IPS DF 4.7 (cell line): Measurements from ENCODE around the gene DACH1.

Experiments used
- DNase-seq: peaks from one replicate; pipeline ENCODE4 v3.0.0-alpha.2; 2013; ENCODE audit warnings: low spot score; ENCODE audit errors: extremely low read depth

The DACH1 gene

GRCh38 chr13:71629167-71629566 lies 237.8 kb downstream of the DACH1 start:
- DNase-seq = no peak

- no peak for DNase-seq
These were observed 240.4 kb downstream of the DACH1 start for GRCh38 chr13:71626421-71627117.

- no peak for DNase-seq
These were observed 241.3 kb downstream of the DACH1 start for GRCh38 chr13:71625694-71626093.

DNA sequence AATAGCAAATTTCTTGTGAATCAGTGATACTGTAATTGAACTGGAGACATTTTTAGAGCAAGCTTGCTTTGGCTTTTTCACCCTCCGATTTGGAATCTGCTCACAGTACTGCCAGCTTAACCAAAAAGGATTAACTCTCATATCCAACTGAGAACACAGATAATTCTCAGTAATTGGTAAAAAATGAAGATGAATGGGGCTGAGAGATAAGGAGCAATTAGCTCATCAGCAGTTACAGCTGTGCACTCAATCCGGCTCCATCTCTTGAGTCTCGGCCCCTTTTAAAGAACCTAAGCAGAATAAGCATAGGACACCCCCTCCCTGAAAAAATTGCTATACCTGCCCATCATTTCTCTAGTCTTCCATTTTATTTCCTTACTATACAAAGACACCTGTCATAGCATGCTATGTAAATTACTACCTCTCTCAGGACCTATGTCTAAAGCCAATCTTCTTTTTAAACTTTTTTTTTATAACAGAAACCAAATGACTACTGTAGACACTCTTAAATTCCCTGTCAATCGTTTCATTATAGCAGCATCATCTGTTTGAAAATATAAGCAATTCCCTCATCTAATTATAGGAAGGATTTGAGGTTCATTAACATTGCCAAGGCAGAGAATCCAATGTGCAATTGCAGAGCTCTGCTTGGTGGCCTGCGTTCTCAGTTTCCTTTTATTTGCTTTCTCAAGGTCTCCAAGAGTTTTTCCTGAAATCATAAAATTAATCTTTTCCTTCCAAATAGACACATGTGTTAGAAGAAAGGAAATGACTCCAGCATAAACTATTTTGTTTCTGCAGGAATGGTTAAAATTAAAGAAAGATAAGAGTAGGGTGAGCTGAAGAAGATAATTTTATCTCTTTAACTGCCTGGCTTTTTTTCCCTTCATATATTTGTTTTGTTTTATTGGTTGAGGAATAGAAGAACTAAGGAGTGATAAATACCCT lies 242.1 kb downstream of the DACH1 start:
- no peak for DNase-seq

GRCh38 chr13:71621174-71622124 lies 245.6 kb downstream of the DACH1 start:
- DNase-seq = no peak

- DNase-seq = no peak
These were observed 247.9 kb downstream of the DACH1 start for GRCh38 chr13:71619096-71619495.

DNA sequence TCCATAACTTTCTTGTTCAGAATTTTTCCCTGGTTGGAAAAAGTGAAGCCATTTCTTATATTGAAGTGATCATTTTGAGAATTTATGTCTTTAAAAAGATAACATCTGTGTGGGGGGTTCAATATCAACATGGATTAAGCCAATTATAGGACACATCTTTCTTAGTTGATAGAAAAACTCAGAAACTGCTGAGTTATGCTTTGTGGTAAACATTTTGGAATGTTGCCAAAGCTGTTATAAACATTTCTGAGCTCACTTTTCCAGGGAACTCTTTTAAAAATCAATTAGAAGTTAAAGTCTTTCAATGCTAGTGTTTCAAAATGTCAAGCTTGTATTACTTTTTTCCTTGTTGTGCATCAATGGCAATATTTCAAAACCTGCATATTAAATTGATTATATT lies 248.8 kb downstream of the DACH1 start:
- no peak for DNase-seq

DNA sequence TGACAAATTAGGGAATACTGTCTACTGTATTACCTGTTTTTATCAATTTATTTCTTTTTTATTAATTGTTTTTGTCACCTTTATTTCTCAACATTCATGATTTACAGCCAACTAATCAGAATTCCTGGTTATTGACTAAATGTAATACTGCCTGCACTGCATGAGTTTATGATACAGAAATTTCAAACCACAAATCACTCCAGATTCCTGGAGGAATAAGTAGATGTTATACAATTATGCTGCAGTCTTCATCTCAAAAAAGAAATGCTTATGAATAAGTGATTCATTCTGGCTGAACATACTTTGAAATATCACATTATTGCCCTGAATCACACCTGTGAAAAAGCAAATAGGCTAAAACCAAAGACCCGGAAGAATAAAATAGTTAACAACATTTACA lies 249.7 kb downstream of the DACH1 start:
- DNase-seq = no peak

- DNase-seq = no peak
These were observed 253.8 kb downstream of the DACH1 start for GRCh38 chr13:71613066-71613745.

DNA sequence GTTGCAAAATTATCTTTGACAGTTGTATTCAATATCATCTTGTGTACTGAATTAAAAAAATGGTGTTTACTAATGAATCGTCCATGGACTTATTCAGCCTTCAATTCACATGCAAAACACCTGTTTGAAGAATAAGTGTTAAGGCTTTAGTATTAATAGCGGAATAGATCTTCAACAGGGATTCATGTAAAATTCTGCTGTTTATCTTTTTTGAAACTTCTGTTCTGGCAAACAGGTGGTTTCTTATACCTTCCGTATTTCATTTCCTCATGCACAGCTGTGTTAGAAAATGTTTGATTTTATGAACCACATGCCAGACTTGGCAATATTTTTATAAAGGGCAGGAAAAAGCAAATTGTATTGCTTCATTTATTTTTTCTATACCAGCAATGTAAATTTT lies 255.7 kb downstream of the DACH1 start:
- no peak for DNase-seq

DNA sequence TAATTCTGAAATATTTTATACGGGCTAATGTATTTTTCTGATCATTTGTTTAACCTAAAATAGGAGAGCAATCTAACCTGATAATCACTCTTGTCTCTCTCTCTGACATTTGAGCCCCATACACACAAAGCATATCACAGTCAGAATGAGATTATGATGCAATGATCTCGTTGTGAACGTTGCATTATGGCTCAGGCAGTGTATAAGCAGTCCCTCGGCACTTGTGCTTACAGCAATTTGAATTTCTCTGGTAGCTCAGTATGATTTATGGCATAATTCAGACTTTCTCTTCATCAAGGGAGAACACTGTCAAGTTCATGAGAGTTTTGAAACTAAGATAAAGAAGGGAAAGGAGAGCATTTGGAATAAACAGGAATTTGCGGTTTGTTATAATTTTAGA lies 256.1 kb downstream of the DACH1 start:
- no peak for DNase-seq

DNA sequence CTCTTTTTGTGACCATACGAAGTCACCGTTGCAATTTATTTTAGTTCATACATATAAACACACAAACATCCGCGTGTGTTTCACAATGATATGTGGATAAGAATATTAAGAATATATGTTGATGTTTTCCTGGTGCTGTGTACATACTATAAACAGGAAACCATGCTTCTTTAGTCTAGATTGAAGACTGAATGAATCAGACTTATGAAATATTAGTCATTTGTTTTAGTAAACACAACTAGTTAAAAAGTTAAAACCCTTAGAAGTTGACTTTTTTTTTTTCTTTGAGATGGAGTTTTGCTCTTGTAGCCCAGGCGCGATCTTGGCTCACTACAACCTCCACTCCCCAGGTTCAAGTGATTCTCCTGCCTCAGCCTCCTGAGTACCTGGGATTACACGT lies 257.7 kb downstream of the DACH1 start:
- no peak for DNase-seq

GRCh38 chr13:71607575-71607974 lies 259.4 kb downstream of the DACH1 start:
- no peak for DNase-seq

GRCh38 chr13:71606818-71607217 lies 260.2 kb downstream of the DACH1 start:
- DNase-seq = no peak

DNA sequence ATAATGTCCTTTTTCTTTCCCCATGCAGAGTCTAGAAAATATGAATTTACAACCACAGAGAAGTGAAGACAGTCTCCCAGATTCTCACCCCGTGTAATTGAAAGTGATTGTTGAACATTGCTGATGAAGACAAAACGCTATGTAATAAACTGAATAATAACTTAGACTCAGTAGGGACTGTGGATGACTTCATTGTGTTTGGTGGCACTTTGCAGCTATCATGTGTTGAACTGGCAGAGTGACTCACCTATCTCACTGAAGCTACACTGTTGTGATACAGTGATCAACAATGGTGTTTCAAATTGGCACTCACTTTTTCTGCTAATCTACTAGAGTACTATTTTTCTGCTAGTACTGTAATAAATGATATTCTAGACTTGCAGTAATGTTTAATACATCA lies 261.3 kb downstream of the DACH1 start:
- no peak for DNase-seq

GRCh38 chr13:71603255-71603654 lies 263.7 kb downstream of the DACH1 start:
- no peak for DNase-seq

DNA sequence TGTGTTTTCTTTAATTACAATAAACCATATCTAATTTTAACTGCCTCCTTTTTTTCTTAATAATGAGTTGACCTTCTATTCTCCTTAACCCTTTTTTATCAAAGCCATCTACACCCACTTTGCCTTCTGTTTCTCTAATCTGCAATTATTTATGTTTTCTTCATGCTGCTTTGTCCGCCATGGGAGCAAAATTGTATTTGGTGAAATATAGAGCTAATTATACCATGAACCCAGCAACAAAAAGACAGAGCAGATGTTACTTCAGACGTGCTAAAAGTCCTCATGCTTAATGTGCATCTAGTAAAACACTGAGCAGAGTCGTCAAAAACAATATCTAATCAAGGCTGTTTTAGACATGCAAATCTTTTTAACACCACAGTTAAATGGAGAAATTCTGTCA lies 264.7 kb downstream of the DACH1 start:
- no peak for DNase-seq

DNA sequence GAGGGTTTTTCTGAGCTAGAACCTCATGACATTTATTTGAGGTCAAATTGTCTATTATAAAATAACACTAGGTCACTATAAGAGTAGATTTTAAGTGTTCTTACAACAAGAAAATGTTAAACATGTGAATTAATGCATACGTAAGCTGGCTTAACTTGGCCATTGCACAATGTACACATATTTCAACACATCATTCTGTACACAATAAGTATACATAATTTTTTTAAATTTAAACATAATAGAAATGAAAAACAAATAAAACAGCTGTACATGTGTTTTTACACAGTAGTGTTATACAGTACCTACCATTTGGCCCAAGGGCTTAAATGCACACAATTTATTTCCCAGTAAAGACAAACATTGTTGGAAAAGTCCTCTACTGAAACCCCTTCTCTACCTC lies 269.9 kb downstream of the DACH1 start:
- DNase-seq = no peak

DNA sequence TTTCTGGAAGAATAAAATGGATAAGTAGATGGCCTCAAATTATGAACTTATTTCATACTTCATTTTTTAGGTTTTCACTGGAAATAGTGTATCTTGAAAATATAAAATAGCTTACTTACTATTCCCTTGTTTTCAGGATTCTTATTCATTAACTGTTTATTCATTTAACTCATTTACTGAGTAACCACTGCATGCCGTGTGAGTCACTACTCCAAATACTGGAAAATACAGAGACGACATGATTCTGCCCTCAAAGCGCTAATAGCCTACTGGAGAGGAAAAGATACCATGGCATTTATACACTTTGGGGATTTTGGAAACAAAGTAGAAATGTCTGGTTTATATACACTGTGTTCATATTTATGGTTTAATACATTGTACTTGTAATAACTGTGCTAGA lies 270.9 kb downstream of the DACH1 start:
- no peak for DNase-seq

- DNase-seq = no peak
These were observed 273.4 kb downstream of the DACH1 start for GRCh38 chr13:71593566-71593965.

- no peak for DNase-seq
These were observed 275.6 kb downstream of the DACH1 start for GRCh38 chr13:71591374-71591773.
